ENCODE measurements around the gene ANKRD23. TPM values are rescaled to one million over a fixed set of nuclear protein-coding genes. Genes with fewer than 3 reads are reported as not detected.
"Not testable (repeated sequence)": the region's sequence is repeated elsewhere in the genome, so short reads cannot be mapped to it uniquely, and the experiment has no call there.

Gene ANKRD23
- total RNA-seq, 1 donor from 2014 or later = 1.7 TPM

DNA sequence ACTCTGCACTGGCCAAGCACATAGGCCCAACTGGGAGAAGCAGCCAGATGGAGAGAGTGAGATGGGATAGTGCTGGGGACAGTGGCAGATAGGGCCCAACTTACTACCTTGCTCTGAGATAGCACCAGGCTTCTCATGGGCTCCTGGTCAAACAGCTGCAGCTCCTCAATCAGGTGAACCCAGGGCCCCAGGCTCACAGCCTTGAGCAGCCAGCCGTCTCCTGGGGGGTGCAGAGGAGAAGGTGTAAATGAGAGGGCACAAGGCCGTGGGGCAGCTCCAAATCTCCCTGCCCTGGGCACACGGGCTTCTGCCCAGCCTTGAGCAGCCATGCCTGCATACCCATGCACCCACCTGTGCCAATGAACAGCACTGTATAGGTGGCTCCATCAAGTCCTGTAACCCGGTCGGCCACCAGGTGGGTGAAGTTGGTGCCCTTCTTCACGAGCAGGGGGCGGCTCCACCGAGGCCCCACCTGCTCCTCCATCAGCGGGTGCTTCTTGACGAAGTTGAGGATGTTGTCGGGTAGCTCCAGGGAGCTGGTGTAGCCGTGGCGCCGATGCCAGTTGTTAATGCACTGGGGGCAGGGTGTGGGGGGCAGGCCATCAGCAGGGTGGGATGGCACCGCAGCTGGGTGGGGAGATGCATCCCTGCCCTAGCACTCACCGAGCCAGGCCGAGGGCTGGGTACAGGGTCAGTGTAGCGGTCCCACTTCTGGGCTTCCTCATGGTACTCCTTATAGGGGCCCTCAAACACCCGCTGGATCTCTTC lies 19.9 kb upstream of the ANKRD23 start:
- Histone ChIP-seq H3K4me3 (no peak overlapping the region), H3K27ac (no peak overlapping the region), H3K27me3 (no peaks in the 10 kb centered on the region), H3K9me3 (no peaks in the 10 kb centered on the region), H3K4me1 (peaks cover 37% of the 10 kb centered on the region), H3K36me3 (peaks cover 71% of the 10 kb centered on the region)
- no peak for TF ChIP-seq CTCF (IDR thresholded peaks at IDR 0.05)
- DNase-seq (no peak), ATAC-seq (no peak)
- intact Hi-C loops (cut with DNase I) = no loop called here

DNA sequence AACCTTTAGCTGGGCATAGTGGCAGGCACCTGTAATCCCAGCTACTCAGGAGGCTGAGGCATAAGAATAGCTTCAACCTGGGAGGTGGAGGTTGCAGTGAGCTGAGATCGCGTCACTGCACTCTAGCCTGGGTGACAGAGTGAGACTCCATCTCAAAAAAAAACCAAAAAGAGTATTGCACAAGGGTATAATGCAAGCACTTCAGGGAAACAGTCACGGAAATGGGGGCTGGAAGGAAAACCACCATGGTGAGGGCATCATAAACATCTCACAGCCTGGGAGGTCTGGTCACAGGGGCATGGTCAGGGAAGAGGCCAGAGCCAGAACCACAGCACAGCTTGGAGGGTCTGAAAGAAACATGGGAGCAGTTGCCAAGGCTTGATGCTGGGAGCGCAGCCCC lies 19.2 kb upstream of the ANKRD23 start:
- ATAC-seq; intact Hi-C loops (cut with DNase I); H3K27me3 ChIP-seq; H3K27ac ChIP-seq; H3K9me3 ChIP-seq; DNase-seq; H3K4me3 ChIP-seq: not testable (repeated sequence)
- Histone ChIP-seq H3K36me3 (peaks cover 71% of the 10 kb centered on the region), H3K4me1 (peaks cover 38% of the 10 kb centered on the region)

- peaks cover 25% of the 10 kb centered on the region for H3K4me1 ChIP-seq
- H3K9me3 ChIP-seq = no peaks in the 10 kb centered on the region
- no peak overlapping the region for H3K27ac ChIP-seq
- TF ChIP-seq CTCF (IDR thresholded peaks at IDR 0.05) = no peak
- no peak for ATAC-seq
- intact Hi-C loops (cut with DNase I) = no loop called here
- H3K36me3 ChIP-seq = peaks cover 62% of the 10 kb centered on the region
- H3K4me3 ChIP-seq = no peak overlapping the region
- H3K27me3 ChIP-seq = no peaks in the 10 kb centered on the region
- peak; percentile 64 for DNase-seq
These were observed 17.3 kb upstream of the ANKRD23 start for GRCh38 chr2:96861074-96861473.

DNA sequence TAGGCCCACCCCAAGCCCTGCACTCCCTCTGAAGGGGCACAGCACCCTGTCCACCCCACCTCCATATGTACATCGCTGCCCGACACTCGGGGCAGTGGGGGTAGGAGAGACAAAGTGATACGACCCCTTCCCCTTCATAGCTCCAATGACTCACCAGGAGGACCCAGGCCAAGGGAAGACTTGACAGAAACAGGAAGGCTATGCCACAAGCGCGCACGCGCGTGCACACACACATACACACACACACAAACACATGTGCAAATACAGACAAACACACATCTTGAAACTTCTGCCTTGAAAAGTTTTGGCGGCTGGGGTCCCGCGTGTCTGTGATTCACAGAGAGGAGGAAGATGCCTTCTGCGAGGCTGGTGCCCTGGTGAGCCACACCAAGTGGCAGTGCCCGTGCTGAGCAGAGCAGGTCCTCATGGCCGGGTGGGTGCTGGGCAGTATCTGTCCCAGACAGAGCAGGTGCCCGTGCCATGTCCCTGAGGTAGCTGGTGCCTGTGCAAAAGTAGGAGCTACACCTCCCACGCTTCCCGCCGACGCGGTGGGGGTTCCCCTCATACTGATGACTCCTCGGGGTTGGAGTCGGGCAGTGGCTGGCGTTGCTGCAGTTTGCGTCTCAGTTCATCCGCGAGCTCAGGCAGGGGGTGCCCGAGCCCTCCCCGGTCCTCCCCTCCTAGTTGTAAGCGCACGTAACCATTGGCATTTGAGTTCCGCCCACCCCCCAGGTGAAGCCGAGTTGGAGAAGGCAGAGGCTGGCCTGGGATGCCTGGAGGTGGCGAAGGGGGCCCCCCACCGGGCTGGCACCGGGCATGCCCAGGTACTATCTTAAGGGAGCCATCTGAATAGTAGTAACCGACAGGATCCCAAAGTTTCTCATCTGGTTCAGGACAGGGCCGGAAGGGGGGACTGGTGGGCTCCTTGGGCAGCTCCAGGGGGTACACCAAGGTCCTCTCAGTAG lies 16.5 kb upstream of the ANKRD23 start:
- intact Hi-C loops (cut with DNase I) = no loop called here
- no peaks in the 10 kb centered on the region for H3K27me3 ChIP-seq
- no peak overlapping the region for H3K27ac ChIP-seq
- TF ChIP-seq CTCF (IDR thresholded peaks at IDR 0.05) = no peak
- H3K9me3 ChIP-seq = no peaks in the 10 kb centered on the region
- no peak overlapping the region for H3K4me3 ChIP-seq
- H3K4me1 ChIP-seq = peaks cover 23% of the 10 kb centered on the region
- ATAC-seq (no peak), DNase-seq (no peak)
- peaks cover 55% of the 10 kb centered on the region for H3K36me3 ChIP-seq

GRCh38 chr2:96859681-96860064 lies 15.9 kb upstream of the ANKRD23 start:
- H3K9me3 ChIP-seq = no peaks in the 10 kb centered on the region
- ATAC-seq (no peak), DNase-seq (no peak)
- no peak for TF ChIP-seq CTCF (IDR thresholded peaks at IDR 0.05)
- no peaks in the 10 kb centered on the region for H3K27me3 ChIP-seq
- peaks cover 18% of the 10 kb centered on the region for H3K4me1 ChIP-seq
- intact Hi-C loops (cut with DNase I) = no loop called here
- peaks cover 48% of the 10 kb centered on the region for H3K36me3 ChIP-seq
- no peak overlapping the region for H3K4me3 ChIP-seq
- H3K27ac ChIP-seq = no peak overlapping the region

DNA sequence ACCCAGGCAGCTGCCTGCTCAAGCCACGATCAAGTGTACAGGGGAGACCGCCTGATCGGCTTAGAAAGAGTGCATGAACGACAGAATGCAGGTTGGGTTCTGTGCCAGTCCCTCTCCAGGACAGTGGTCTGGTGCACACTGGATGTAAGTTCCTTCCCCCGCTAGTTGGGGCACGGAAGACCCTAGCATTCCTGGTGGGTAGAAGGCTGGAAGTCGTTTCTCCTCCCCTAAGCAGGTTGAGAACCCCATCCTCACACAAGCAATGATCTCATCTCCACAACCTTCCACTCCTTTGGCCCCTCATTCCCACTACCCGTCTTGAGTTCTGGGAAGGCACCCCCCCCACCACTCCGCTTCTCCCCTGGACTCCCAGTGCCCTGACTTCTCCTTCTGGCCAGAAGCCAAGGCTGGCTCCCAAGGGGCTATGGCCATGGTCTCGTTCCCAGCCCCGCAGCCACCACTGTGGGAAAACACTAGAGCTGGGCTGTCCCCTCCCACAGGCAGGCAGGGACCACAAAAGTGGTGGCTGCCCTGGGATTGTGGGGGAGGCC lies 15.4 kb upstream of the ANKRD23 start:
- no peak for DNase-seq
- no peaks in the 10 kb centered on the region for H3K27me3 ChIP-seq
- H3K4me3 ChIP-seq = no peak overlapping the region
- H3K4me1 ChIP-seq = peaks cover 15% of the 10 kb centered on the region
- intact Hi-C loops (cut with DNase I) = no loop called here
- H3K36me3 ChIP-seq = peaks cover 43% of the 10 kb centered on the region
- ATAC-seq = no peak
- H3K9me3 ChIP-seq = no peaks in the 10 kb centered on the region
- H3K27ac ChIP-seq = peak overlapping the region; percentile 59
- no peak for TF ChIP-seq CTCF (IDR thresholded peaks at IDR 0.05)

Measured in upper lobe of right lung (tissue), 1 donor.